NCI-H526 treated with DMSO at 0.1 percent for 48 hours (cell line): ENCODE measurements around the gene KRTAP4-11.
"Not testable (repeated sequence)": the region's sequence is repeated elsewhere in the genome, so short reads cannot be mapped to it uniquely, and the experiment has no call there.

Experiments used
- DNase-seq: peaks from one replicate; lab custom pipeline; 2025; lab: John Stamatoyannopoulos, UW

The KRTAP4-11 gene

DNA sequence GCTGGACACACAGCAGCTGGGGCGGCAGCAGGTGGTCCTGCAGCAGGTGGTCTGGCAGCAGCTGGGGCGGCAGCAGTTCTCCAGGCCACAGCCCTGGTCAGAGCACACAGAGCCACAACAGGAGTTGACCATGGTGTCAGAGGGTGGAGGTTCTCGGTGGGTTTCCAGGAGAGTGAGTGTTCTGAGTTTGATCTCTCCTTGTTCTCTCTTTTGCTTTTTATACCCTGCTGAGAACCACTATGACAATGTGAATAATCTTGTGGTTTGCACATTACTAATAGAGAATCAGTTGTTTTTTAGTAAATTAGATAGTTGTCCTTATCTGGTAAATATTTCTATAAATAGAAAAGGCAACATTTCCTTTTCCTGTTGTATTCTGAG lies 5.8 kb upstream of the KRTAP4-11 start, which contains the start of gene KRTAP4-12:
KRTAP4-12 (minus strand) TSS at position 192 of the 381 bp plus-strand sequence; CDS start at position 132, 60 bp downstream.
- DNase-seq: not testable (repeated sequence)

DNA sequence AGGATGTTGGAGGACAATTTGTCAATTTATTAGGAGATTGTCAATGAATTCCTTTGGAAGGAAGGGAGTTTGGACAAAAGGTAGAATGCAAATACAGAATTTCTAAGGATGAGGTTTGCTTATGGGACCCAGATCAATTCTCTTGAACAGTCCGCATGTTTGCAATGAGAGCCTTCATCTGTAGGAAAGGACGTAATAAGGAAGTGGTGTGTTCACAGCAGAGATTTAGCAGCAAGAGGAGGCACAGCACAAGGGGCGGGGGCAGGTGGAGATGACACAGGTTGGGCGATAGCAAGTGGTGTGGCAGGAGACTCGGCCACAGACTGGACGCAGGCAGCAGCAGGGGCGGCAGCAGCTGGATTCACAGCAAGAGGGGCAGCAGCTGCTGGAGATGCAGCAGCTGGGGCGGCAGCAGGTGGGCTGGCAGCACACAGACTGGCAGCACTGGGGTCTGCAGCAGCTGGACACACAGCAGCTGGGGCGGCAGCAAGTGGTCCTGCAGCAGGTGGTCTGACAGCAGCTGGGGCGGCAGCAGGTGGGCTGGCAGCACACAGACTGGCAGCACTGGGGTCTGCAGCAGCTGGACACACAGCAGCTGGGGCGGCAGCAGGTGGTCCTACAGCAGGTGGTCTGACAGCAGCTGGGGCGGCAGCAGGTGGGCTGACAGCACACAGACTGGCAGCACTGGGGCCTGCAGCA lies 5.3 kb upstream of the KRTAP4-11 start:
- DNase-seq: not testable (repeated sequence)

DNA sequence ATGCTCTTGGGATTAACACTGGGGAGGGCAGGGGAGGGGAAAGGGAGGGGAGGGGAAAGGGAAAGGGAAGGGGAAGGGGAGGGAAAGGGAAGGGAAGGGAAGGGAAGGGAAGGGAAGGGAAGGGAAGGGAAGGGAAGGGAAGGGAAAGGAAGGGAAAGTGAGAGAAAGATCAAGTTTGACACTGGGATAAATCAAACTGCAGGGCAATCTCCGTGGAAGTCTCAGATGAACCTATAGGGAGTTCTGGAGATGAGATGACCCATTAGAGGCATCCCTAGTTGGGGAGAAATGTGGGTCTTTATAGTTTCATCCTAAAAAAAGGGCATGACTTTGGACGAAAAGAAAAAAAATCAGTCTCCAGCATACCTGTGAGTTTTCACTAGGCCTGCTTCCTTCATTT lies 3.6 kb upstream of the KRTAP4-11 start:
- DNase-seq: no peak

DNA sequence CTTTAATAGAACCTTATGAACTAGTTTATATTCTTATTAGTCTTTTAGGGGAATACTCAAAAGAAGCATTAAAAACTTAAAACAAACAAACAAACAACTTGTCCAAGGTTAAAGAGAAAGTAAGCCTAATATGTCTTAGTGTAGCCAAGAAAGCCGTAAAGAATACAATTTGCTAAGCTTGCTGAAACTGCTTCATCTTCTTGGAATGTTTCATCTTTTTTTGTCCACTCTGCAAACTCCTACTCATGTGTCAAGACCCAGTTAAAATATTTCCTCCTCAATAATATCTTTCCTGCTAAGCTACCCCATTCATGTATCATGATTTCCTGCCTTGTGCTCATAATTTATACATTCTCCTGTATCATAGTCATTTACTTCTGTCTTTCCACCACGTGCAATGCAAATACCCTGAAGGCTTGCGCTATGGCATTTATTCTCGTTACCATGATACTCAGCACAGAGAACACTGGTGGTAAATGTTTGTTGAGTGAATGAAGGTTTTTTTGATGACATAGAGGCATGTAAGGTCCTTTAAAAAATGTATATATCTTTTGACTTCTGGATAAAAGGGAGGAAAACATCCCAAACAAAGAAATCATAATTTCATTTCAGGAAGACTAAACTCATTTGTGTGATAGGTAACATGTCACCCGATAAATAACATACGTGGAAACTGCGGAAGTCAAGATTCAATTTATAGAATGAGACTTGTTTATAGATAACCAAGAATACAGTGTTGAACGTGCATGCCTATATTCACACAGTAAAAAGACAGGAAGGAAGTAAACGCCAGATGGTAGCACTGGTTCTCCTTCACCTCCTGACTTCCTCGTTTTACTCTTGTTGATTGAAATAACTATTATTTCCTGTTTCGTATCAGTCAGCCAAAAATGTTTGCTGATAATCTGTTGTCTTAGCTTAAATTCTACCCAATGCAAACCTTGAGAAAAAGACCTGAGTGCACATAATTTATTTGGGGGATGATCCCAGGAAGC lies 1.8 kb upstream of the KRTAP4-11 start:
- not testable (repeated sequence) for DNase-seq

DNA sequence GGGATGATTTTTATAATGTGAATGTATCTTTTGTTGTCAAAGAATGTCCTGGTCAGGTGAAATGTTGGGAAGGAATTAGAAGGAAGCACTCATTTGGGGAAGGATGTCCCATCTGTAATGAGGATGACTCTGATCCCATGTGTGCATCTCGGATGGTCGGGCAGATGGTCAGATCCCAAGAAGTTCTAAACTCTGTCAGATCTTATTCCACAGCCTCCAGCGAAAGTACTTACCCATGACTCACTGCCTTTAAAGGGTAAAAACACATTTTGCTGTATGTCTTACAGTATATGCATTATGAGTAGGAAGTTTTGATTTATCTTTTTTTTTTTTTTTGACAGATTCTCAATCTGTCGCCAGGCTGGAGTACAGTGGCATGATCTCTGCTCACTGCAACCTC lies 548 bp upstream of the KRTAP4-11 start:
- DNase-seq: no peak

DNA sequence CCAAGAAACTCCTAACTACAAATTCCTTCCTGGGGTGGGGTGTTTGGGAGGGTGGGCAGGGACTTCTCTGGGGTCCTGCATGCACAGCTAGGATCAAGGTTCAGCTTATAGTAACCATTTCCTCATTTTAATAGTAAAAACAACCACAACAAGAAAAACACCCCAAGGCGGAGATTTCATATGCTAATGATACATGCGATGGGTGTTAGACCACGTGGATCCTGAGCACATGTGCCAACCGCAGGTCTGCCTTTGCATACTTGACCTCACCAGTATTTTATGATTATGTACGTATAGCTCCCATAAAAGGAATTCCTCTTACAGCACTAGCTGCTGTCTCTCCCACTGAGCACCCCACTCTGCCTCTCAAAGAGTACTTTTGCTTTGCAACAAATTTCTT lies 1.9 kb downstream of the KRTAP4-11 start:
- peak; percentile 27 for DNase-seq

DNA sequence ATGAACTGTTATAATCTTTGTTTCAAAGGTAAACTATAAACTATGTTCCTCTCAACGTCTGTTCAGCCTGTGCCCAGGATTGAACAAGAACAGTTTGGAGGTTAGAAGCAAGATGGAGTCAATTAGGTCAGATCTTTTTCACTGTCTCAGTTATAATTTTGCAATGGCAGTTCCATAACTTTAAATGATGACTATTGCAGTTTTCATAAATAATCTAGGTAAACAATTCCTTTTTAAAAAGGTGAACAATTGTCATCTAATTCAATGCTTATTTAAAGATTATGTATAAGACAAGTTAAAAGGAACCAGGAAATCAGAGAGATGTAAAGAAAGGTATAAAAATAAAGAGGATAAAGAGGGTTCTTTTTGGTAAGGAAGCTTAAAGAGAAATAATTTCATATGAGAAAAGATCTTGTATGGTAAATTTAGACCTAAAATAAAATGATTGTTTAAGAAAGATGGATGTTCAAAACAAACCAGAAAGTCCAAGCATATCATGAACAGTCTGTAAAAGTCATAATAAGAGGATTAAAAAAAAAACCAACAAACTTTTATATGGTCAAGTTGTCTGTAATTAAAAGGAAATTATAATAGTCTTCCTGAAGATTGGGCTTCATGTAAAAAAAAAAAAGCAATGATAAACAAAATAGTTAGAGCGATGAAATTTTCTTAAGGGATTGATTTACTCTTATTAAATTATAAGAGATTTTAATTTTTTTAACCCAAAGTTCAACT lies 6.9 kb downstream of the KRTAP4-11 start:
- DNase-seq: no peak

DNA sequence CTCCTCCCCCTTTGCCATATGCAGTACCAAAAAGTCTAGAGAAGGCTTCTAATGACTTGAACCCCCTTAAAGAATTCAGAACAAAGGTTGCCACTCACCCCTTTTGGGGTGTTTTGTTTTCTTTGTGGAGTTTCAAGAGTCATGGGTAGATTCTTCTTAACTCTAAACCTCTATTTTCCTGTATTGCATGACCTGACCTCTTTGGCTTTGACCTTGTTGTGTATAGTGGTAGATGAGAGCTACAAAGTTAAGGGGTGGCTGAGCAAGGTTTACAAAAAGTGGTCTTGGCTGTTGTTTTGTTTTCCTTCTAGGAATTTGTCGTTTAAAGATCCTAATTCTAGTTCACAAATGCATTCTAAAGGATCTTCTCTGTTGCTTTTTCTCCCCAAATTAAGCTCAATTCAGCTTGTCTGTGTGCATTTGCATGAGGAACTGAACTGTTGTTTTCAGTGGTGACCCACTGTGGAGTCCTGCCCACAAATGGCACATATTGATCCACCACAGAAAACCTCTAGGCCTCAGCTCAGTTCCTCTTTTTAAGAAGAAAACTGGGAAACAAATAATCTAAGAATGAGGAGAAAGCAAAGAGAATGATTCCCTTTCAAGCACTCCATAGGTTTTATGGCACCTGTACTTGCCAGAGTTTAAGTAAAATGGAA lies 9.3 kb downstream of the KRTAP4-11 start:
- not testable (repeated sequence) for DNase-seq

DNA sequence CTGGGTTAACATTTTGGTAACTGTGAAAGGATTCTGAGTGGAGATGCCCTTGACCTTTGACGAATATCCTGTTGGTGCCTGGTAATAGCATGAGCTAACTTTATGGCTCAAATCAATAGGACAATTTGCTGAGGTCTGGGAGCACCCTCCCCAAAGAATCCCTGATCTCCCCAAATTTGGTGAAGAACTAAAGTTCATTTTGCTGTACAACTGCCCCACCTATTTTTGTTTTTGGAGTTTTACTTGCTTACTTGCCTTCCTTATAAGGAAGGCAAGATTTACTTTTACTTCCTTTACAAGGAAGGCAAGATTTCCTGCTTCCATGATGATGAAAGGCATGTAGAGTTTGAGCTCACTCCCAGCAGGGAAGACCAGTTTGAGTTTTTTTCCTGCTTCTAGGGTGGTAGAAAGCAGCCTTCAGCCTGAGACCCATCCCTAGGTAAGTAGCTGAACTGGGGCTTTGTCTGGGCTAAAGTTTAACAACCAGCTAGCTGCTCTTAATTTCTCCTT lies 10.2 kb downstream of the KRTAP4-11 start:
- DNase-seq: no peak

DNA sequence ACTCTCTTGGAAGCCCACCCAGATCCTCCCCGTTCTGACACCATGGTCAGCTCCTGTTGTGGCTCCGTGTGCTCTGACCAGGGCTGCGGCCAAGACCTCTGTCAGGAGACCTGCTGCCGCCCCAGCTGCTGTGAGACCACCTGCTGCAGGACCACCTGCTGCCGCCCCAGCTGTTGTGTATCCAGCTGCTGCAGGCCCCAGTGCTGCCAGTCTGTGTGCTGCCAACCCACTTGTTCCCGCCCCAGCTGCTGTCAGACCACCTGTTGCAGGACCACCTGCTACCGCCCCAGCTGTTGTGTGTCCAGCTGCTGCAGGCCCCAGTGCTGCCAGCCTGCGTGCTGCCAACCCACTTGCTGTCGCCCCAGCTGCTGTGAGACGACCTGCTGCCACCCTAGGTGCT lies 12.8 kb downstream of the KRTAP4-11 start, which contains the start of gene KRTAP4-9:
KRTAP4-9 (plus strand) TSS at position 43 of the 400 bp plus-strand sequence; CDS start at position 43, 0 bp downstream.
- DNase-seq: not testable (repeated sequence)

DNA sequence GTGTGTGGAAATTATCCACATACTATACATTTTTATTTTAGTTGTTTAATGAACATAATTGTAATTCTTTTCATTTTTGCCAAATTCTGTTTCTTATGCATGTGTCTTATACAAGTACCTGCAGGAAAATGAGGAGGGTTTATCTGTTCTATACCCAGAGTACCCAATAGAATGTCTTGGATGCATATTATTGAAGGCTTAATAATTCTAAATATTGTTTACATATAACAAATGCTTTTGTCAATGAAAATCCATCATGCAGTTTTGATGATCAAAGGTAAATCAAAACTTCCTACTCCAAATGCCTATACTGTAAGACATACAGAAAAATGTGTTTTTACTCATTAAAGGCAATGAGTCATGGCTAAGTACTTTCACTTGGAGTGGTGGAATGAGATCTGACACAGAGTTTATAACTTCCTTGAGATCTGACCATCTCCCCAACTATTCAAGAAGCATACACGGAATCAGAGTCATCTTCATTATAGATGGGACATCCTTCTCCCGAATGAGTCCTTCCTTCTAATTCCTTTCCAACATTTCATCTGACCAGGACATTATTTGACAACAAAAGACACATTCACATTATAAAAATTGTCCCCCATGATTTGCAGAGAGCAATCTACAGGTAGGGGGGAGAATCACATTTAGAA lies 13.7 kb downstream of the KRTAP4-11 start:
- DNase-seq: not testable (repeated sequence)

DNA sequence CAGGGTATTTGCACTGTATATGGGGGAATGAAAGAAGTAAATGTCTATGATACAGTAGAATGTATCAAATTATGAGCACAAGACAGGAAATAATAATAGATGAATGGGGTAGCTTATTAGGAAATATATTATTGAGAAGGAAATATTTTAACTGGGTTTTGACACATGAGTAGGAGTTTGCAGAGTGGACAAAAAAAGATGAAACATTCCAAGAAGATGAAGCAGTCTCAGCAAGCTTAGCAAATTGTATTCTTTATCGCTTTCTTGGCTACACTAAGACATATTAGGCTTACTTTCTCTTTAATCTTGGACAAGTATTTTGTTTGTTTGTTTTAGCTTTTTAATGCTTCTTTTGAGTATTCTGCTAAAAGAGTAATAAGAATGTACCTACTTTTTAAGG lies 14.3 kb downstream of the KRTAP4-11 start:
- no peak for DNase-seq

DNA sequence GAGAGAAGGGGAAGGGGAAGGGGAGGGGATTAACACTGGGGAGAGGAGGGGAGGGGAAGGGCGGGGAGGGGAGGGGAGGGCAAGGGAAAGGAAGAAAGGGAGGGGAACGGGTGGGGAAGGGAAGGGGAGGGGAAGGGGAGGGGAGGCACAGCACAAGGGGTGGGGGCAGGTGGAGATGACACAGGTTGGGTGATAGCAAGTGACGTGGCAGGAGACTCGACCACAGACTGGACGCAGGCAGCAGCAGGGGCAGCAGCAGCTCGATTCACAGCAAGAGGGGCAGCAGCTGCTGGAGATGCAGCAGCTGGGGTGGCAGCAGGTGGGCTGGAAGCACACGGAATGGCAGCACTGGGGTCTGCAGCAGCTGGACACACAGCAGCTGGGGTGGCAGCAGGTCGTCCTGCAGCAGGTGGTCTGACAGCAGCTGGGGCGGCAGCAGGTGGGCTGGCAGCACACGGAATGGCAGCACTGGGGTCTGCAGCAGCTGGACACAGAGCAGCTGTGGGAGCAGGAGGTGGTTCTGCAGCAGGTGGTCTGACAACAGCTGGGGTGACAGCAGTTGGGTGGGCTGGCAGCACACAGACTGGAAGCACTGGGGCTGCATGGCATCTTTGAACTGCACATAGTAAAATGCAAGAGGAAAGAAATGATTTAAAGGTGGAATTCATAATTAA lies 16.4 kb downstream of the KRTAP4-11 start, which contains the start of gene KRTAP4-16:
KRTAP4-16 (minus strand) TSS at position 624 of the 674 bp plus-strand sequence; CDS start at position 624, 0 bp downstream.
- DNase-seq: no peak

DNA sequence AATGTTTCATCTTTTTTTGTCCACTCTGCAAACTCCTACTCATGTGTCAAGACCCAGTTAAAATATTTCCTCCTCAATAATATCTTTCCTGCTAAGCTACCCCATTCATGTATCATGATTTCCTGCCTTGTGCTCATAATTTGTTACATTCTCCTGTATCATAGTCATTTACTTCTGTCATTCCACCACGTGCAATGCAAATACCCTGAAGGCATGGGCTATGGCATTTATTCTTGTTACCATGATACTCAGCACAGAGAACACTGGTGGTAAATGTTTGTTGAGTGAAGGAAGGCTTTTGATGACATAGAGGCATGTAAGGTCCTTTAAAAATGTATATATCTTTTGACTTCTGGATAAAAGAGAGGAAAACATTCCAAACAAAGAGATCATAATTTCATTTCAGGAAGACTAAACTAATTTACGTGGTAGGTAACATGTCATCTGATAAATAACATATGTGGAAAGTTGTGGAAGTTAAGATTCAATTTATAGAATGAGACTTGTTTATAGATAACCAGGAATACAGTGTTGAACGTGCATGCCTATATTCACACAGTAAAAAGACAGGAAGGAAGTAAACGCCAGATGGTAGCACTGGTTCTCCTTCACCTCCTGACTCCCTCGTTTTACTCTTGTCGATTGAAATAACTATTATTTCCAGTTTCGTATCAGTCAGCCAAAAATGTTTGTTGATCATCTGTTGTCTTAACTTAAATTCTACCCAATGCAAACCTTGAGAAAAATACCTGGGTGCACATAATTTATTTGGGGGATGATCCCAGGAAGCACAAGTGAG lies 18.3 kb downstream of the KRTAP4-11 start:
- not testable (repeated sequence) for DNase-seq

DNA sequence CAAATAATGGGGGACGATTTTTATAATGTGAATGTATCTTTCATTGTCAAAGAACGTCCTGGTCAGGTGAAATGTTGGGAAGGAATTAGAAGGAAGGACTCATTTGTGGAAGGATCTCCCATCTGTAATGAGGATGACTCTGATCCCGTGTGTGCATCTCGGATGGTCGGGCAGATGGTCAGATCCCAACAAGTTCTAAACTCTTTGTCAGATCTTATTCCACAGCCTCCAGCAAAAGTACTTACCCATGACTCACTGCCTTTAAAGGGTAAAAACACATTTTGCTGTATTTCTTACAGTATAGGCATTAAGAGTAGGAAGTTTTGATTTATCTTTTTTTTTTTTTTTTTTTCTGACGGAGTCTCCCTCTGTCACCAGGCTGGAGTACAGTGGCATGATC lies 19.7 kb downstream of the KRTAP4-11 start:
- DNase-seq: no peak

DNA sequence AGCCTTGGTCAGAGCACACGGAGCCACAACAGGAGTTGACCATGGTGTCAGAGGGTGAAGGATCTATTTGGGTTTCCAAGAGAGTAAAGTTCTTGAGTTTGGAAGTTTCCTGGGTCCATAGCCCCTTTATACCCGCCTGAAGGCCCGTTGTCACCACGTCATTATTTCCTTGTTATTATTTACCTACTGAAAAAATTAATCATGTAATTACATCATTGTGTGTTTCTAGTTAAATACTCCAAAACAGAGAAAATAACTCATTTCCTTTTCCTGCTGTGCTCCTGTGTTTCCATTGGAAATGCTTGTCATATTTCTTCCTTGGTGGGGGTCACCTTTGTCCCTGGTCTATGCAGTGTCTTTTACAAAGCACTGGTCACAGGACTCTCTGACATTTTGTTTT lies 20.1 kb downstream of the KRTAP4-11 start, which contains the start of gene KRTAP4-8:
KRTAP4-8 (minus strand) TSS at position 101 of the 400 bp plus-strand sequence; CDS start at position 43, 58 bp downstream.
- DNase-seq: no peak

DNA sequence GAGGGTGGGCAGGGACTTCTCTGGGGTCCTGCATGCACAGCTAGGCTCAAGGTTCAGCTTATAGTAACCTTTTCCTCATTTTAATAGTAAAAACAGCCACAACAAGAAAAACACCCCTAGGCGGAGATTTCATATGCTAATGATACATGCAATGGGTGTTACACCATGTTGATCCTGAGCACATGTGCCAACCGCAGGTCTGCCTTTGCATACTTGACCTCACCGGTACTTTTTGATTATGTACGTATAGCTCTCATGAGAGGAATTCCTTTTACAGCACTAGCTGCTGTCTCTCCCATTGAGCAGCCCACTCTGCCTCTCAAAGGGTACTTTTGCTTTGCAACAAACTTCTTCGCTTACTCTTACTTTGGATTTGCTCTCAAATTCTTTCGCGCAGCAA lies 22.1 kb downstream of the KRTAP4-11 start:
- DNase-seq: peak; percentile 62

DNA sequence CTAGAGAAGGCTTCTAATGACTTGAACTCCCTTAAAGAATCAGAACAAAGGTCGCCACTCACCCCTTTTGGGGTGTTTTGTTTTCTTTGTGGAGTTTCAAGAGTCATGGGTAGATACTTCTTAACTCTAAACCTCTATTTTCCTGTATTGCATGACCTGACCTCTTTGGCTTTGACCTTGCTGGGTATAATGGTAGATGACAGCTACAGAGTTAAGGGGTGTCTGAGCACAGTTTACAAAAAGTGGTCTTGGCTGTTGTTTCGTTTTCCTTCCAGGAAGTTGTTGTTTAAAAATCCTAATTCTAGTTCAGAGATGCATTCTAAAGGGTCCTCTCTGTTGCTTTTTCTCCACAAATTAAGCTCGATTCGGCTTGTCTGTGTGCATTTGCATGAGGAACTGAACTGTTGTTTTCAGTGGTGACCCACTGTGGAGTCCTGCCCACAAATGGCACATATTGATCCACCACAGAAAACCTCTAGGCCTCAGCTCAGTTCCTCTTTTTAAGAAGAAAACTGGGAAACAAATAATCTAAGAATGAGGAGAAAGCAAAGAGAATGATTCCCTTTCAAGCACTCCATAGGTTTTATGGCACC lies 29.3 kb downstream of the KRTAP4-11 start:
- not testable (repeated sequence) for DNase-seq
